Stimulated activated CD4-positive, alpha-beta T cell treated with anti-CD3 and anti-CD28 coated beads, Interleukin-4, amount 100 ng/mL, for 4 hours (primary cell): ENCODE results near the gene SNX8.
"Not testable (repeated sequence)": the region's sequence is repeated elsewhere in the genome, so short reads cannot be mapped to it uniquely, and the experiment has no call there.

Experiments
- DNase-seq, 2 experiments: peaks; one replicate each; pipeline ENCODE4 v3.0.0-alpha.2; 2020

Gene SNX8

GRCh38 chr7:2325162-2325561 is 10.9 kb upstream of the SNX8 start:
- DNase-seq, result no peak

- DNase-seq, result no peak
Measured at GRCh38 chr7:2321020-2321419, 6.8 kb upstream of the SNX8 start.

GRCh38 chr7:2317556-2318293 is 3.5 kb upstream of the SNX8 start:
- DNase-seq, result no peak

- DNase-seq, result no peak
Measured at GRCh38 chr7:2316578-2316977, 2.3 kb upstream of the SNX8 start.

- DNase-seq, result no peak
Measured at GRCh38 chr7:2315787-2316186, 1.5 kb upstream of the SNX8 start.

GRCh38 chr7:2314956-2315530 is 802 bp upstream of the SNX8 start:
- not testable (repeated sequence) for DNase-seq

- no peak for DNase-seq
Measured at GRCh38 chr7:2313450-2314208, 612 bp downstream of the SNX8 start.

- no peak for DNase-seq
Measured at GRCh38 chr7:2312267-2312929, 1.8 kb downstream of the SNX8 start.

GRCh38 chr7:2309889-2310331 is 4.3 kb downstream of the SNX8 start:
- no peak for DNase-seq

GRCh38 chr7:2307690-2308107 is 6.5 kb downstream of the SNX8 start:
- DNase-seq, result no peak

GRCh38 chr7:2306688-2307087 is 7.6 kb downstream of the SNX8 start:
- no peak for DNase-seq

GRCh38 chr7:2305258-2305657 is 9.0 kb downstream of the SNX8 start:
- DNase-seq, result not testable (repeated sequence)

GRCh38 chr7:2303520-2303919 is 10.7 kb downstream of the SNX8 start:
- not testable (repeated sequence) for DNase-seq

- DNase-seq, result not testable (repeated sequence)
Measured at GRCh38 chr7:2302743-2303397, 11.4 kb downstream of the SNX8 start.

- no peak for DNase-seq
Measured at GRCh38 chr7:2301511-2301863, 12.8 kb downstream of the SNX8 start.

GRCh38 chr7:2299870-2300512 is 14.2 kb downstream of the SNX8 start:
- no peak for DNase-seq

- peak; percentile 8 to 49 for DNase-seq
Measured at GRCh38 chr7:2299131-2299829, 15.0 kb downstream of the SNX8 start.

- no peak for DNase-seq
Measured at GRCh38 chr7:2296832-2297231, 17.4 kb downstream of the SNX8 start.

- DNase-seq, result no peak
Measured at GRCh38 chr7:2295936-2296620, 18.2 kb downstream of the SNX8 start.

GRCh38 chr7:2290877-2291276 is 23.4 kb downstream of the SNX8 start:
- DNase-seq, result no peak

GRCh38 chr7:2289621-2290020 is 24.6 kb downstream of the SNX8 start:
- no peak for DNase-seq
